Endothelial cell of umbilical vein (primary cell): Measurements from ENCODE around the gene CABYR. TPM values are rescaled to one million over a fixed set of nuclear protein-coding genes. Genes with fewer than 3 reads are reported as not detected.

Source experiments
- BruUV-seq: library from RNA; stranded (reverse); fragments of 400-500 nt; replicated peaks from 2 replicates; lab custom pipeline; 2021; lab: Mats Ljungman, UMichigan
- CTCF ChIA-PET: fragments of 300-600, 350-600 bp; sonication (Branson Sonifier 250); formaldehyde crosslinking; loops from one replicate; lab custom pipeline; 2021; ENCODE audit warnings: antibody characterized with exemption, inconsistent platforms; lab: Charles Lee
- POLR2A ChIA-PET: fragments of 300-600, 350-600 bp; sonication (Branson Sonifier 250); formaldehyde crosslinking; loops from one replicate; lab custom pipeline; 2021; ENCODE audit warnings: antibody characterized with exemption, inconsistent platforms; lab: Charles Lee
- DNase-seq: peaks from one replicate; pipeline ENCODE4 v3.0.0-alpha.2; 2011; ENCODE audit warnings: low read depth, low spot score
- FAIRE-seq: peaks from 2 replicates; lab custom pipeline; 2011; peaks lifted over from hg19 to GRCh38; lab: Jason Lieb, UNC
- H2AFZ ChIP-seq: 2 replicates; pipeline ENCODE4 v1.6.0; 2012; ENCODE audit warnings: low read depth, low read length, control low read depth, inconsistent platforms
- H3K27ac ChIP-seq: 2 replicates; pipeline ENCODE4 v1.5.1; 2011; ENCODE audit warnings: low read depth, mild to moderate bottlenecking, control low read depth, low read length, moderate library complexity; ENCODE audit not compliant: insufficient read depth
- H3K27me3 ChIP-seq, 2 experiments: 2 replicates each; pipeline versions ENCODE4 v1.6.0 to v1.6.1; 2011; ENCODE audit warnings: low read length in 2 of 2, mixed read lengths in 1 of 2; ENCODE audit not compliant: control insufficient read depth in 2 of 2, insufficient read depth in 2 of 2
- H3K36me3 ChIP-seq, 2 experiments: 2 replicates in 1 of 2; 3 replicates in 1 of 2; pipeline ENCODE4 v1.5.1; 2011; ENCODE audit warnings: low read length in 2 of 2, mild to moderate bottlenecking in 1 of 2, moderate library complexity in 1 of 2; ENCODE audit not compliant: control insufficient read depth in 2 of 2, insufficient read depth in 2 of 2; ENCODE audit errors: extremely low read depth in 1 of 2
- H3K4me1 ChIP-seq: 3 replicates; pipeline ENCODE4 v1.5.1; 2011; ENCODE audit warnings: mild to moderate bottlenecking, low read length; ENCODE audit not compliant: control insufficient read depth, insufficient read depth; ENCODE audit errors: extremely low read depth
- H3K4me2 ChIP-seq: 2 replicates; pipeline ENCODE4 v1.6.1; 2011; ENCODE audit warnings: low read length, control low read depth, mixed read lengths; ENCODE audit not compliant: insufficient read depth
- H3K4me3 ChIP-seq, 3 experiments: fragments of 200-600 bp in 1 of 3; sonication (generic), shearing (Covaris generic) in 1 of 3; replicated peaks in 1 of 3; 2 replicates each; pipeline ENCODE4 v1.5.1; 2011 to 2016; ENCODE audit warnings: control low read depth in 3 of 3, low read length in 3 of 3, mild to moderate bottlenecking in 2 of 3, inconsistent platforms in 1 of 3, low read depth in 1 of 3, moderate library complexity in 1 of 3; ENCODE audit not compliant: insufficient read depth in 1 of 3
- H3K79me2 ChIP-seq: 2 replicates; pipeline ENCODE4 v1.6.0; 2012; ENCODE audit warnings: low read length, inconsistent platforms; ENCODE audit not compliant: control insufficient read depth, insufficient read depth
- H3K9ac ChIP-seq: replicated peaks from 2 replicates; pipeline ENCODE3; 2011; ENCODE audit warnings: low read length, control low read depth; ENCODE audit not compliant: insufficient read depth; ENCODE audit errors: extremely low read depth
- H3K9me1 ChIP-seq: replicated peaks from 3 replicates; pipeline ENCODE4 v1.6.0; 2011; ENCODE audit warnings: mild to moderate bottlenecking, low read length; ENCODE audit not compliant: control insufficient read depth, insufficient read depth; ENCODE audit errors: extremely low read depth
- H3K9me3 ChIP-seq: replicated peaks from 2 replicates; pipeline ENCODE4 v1.5.1; 2012; ENCODE audit warnings: low read length, inconsistent platforms; ENCODE audit not compliant: control insufficient read depth, insufficient read depth
- H4K20me1 ChIP-seq: replicated peaks from 2 replicates; pipeline ENCODE3; 2011; ENCODE audit warnings: mild to moderate bottlenecking, low read length; ENCODE audit not compliant: control insufficient read depth, insufficient read depth; ENCODE audit errors: extremely low read depth
- EZH2 ChIP-seq: IDR thresholded peaks from 2 replicates; pipeline ENCODE4 v1.6.1; 2012; ENCODE audit warnings: borderline replicate concordance, low read depth, mild to moderate bottlenecking, moderate library complexity, low read length, inconsistent platforms; ENCODE audit not compliant: severe bottlenecking
- FOS ChIP-seq: IDR thresholded peaks from 2 replicates; pipeline ENCODE4 v1.6.1; 2011; ENCODE audit warnings: mild to moderate bottlenecking, low read length, moderate library complexity, borderline replicate concordance; ENCODE audit not compliant: insufficient read depth
- GATA2 ChIP-seq: IDR thresholded peaks from 2 replicates; pipeline ENCODE4 v1.7.0; 2011; ENCODE audit warnings: low read depth, mild to moderate bottlenecking, moderate library complexity, mixed read lengths, low read length; ENCODE audit not compliant: insufficient read length, insufficient read depth
- JUN ChIP-seq: IDR thresholded peaks from 2 replicates; pipeline ENCODE4 v1.6.1; 2011; ENCODE audit warnings: borderline replicate concordance, low read depth; ENCODE audit not compliant: insufficient read length, insufficient read depth
- MYC ChIP-seq: IDR thresholded peaks from one replicate; pipeline ENCODE4 v1.6.1; 2011; ENCODE audit warnings: mild to moderate bottlenecking, low read depth, low read length
- POLR2A ChIP-seq: IDR thresholded peaks from 2 replicates; pipeline ENCODE4 v1.6.1; 2012; ENCODE audit warnings: low read depth, mild to moderate bottlenecking, control low read depth, low read length
- POLR2AphosphoS5 ChIP-seq: IDR thresholded peaks from 2 replicates; pipeline ENCODE4 v1.6.1; 2012; ENCODE audit warnings: low read depth, mild to moderate bottlenecking, control low read depth, low read length, moderate library complexity; ENCODE audit not compliant: insufficient read depth
- dilution Hi-C: fragments of 300-500 bp; cut with MboI; formaldehyde crosslinking; loops from one replicate; pipeline ENCODE4 v1.15.0; 2019; ENCODE audit warnings: low sequenced_read_pairs; ENCODE audit not compliant: extremely low pct_ligation_motif_present
- intact Hi-C: fragments of 100-400 bp; cut with micrococcal nuclease; formaldehyde crosslinking; loops from one replicate; pipeline ENCODE4 v1.10.0; 2022
- polyA plus RNA-seq, 4 experiments: library from polyadenylated mRNA; depleted of rRNA in 3 of 4; stranded (reverse) in 3 of 4; unstranded in 1 of 4; fragments of >200 nt; gene quantifications; 2 replicates each; pipeline versions ENCODE4 v1.2.1 to v1.2.3, GENCODE V29; 2011 to 2012; ENCODE audit warnings: missing spikeins in 1 of 4
- total RNA-seq: library from RNA; stranded (reverse); gene quantifications from 2 replicates; pipeline ENCODE4 v1.2.3, GENCODE V29; 2021
- TF ChIP-seq, protein P1 (sequence below): IDR thresholded peaks from 2 replicates; pipeline ENCODE4 v1.6.1; 2011; ENCODE audit not compliant: insufficient read depth, insufficient read length
- TF ChIP-seq, protein P2 (sequence below), 2 donors: IDR thresholded peaks; 1 replicate in 1 of 2; 2 replicates in 1 of 2; pipeline ENCODE4 v1.5.1; 2011; ENCODE audit warnings: low read length in 2 of 2, mild to moderate bottlenecking in 2 of 2, moderate library complexity in 2 of 2, control low read depth in 1 of 2, inconsistent platforms in 1 of 2, low read depth in 1 of 2; ENCODE audit not compliant: insufficient read depth in 1 of 2; ENCODE audit errors: extremely low read depth in 1 of 2

Gene CABYR
- total and polyA plus RNA-seq, 2 donors (not counting 3 experiments of a cell fraction or from before 2014, with no cell fraction given) = 3.9 to 8.9 TPM

DNA sequence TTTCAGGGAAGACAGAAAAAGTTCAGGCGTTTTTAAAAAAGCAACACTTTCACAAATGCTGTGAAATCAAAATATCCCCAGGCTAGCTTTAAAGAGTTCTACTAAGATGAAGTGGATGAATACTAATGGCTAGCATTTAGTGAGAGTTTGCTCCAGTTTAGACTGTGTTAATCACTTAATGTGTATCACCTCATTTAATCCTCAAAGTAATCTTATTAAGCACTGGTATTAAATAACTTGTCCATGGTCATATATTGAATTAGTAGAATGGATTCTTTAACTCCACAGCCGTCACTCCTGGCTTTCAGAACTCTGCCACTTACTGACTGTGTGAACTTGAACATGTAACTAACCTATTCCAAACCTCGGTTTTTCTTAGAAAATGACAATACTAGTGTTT is 66.0 kb downstream of the CABYR start:
- intact Hi-C loops = no loop called here
- DNase-seq (no peak), FAIRE-seq (no peak)
- CTCF ChIA-PET = interaction anchor here (0.6 to 1.2 kb wide), 3 partner anchors 12 to 28 kb away, joined by 3 to 6 read pairs (median 4); no protein-coding TSS in a partner anchor
- H3K9me1 ChIP-seq = no peaks in the 10 kb centered on the region
- H3K4me2 ChIP-seq = no peak overlapping the region
- no peak overlapping the region for H3K4me3 ChIP-seq
- no peak overlapping the region for H3K9ac ChIP-seq
- no peaks in the 10 kb centered on the region for H4K20me1 ChIP-seq
- H3K79me2 ChIP-seq = no peaks in the 10 kb centered on the region
- POLR2A ChIA-PET = no interaction called here
- no TSS peak for BruUV-seq
- TF ChIP-seq FOS (no peak), POLR2AphosphoS5 (no peak), GATA2 (no peak), POLR2A (no peak), JUN (no peak), EZH2 (no peak), MYC (no peak)
- TF ChIP-seq, protein P1, sequence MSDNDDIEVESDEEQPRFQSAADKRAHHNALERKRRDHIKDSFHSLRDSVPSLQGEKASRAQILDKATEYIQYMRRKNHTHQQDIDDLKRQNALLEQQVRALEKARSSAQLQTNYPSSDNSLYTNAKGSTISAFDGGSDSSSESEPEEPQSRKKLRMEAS = no peak
- TF ChIP-seq, protein P2, sequence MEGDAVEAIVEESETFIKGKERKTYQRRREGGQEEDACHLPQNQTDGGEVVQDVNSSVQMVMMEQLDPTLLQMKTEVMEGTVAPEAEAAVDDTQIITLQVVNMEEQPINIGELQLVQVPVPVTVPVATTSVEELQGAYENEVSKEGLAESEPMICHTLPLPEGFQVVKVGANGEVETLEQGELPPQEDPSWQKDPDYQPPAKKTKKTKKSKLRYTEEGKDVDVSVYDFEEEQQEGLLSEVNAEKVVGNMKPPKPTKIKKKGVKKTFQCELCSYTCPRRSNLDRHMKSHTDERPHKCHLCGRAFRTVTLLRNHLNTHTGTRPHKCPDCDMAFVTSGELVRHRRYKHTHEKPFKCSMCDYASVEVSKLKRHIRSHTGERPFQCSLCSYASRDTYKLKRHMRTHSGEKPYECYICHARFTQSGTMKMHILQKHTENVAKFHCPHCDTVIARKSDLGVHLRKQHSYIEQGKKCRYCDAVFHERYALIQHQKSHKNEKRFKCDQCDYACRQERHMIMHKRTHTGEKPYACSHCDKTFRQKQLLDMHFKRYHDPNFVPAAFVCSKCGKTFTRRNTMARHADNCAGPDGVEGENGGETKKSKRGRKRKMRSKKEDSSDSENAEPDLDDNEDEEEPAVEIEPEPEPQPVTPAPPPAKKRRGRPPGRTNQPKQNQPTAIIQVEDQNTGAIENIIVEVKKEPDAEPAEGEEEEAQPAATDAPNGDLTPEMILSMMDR (IDR thresholded peaks at IDR 0.05; ENCODE audit: extremely low read depth in 1 of 2, insufficient read depth in 1 of 2, low read depth in 1 of 2, low read length in 2 of 2) = no peak
- no peak overlapping the region for H2AFZ ChIP-seq
- H3K4me1 ChIP-seq = no peaks in the 10 kb centered on the region
- no peak overlapping the region for H3K27ac ChIP-seq
- no peaks in the 10 kb centered on the region for H3K9me3 ChIP-seq
- dilution Hi-C loops = no loop called here
- H3K36me3 ChIP-seq = no peaks in the 10 kb centered on the region
- no peaks in the 10 kb centered on the region for H3K27me3 ChIP-seq
